SK-N-SH treated with all-trans-retinoic acid at 6 μM for 48 hours (cell line): ENCODE measurements around the gene ACTL8.

Experiments
- ATAC-seq: fragments of 200-7000 bp; cut with Tn5 transposase; 3 replicates; pipeline ENCODE4 v1.9.1; 2020; ENCODE audit warnings: mild to moderate bottlenecking, moderate library complexity
- ARNTL ChIP-seq: fragments of 450-650 bp; formaldehyde crosslinking; IDR thresholded peaks from 2 replicates; pipeline ENCODE4 v1.5.0; 2020; ENCODE audit warnings: low read depth, mild to moderate bottlenecking, moderate library complexity, borderline replicate concordance
- BACH2 ChIP-seq: fragments of 250-450 bp; sonication (Bioruptor Pico); IDR thresholded peaks from 2 replicates; pipeline ENCODE4 v1.9.0; 2021; ENCODE audit warnings: mild to moderate bottlenecking, borderline replicate concordance
- CSDC2 ChIP-seq: fragments of 250-450 bp; sonication (Bioruptor Pico); IDR thresholded peaks from 2 replicates; pipeline ENCODE4 v1.5.0; 2020; ENCODE audit warnings: mild to moderate bottlenecking, moderate library complexity
- ESRRG ChIP-seq: fragments of 250-450 bp; sonication (Bioruptor Pico); IDR thresholded peaks from 2 replicates; pipeline ENCODE4 v1.6.1; 2021; ENCODE audit warnings: mild to moderate bottlenecking
- GLIS3 ChIP-seq: fragments of 250-450 bp; sonication (Bioruptor Pico); IDR thresholded peaks from 2 replicates; pipeline ENCODE4 v1.5.0; 2020; ENCODE audit warnings: mild to moderate bottlenecking, moderate library complexity
- ISL1 ChIP-seq: fragments of 250-450 bp; sonication (Bioruptor Pico); IDR thresholded peaks from 2 replicates; pipeline ENCODE4 v2.1.2; 2022; ENCODE audit warnings: mild to moderate bottlenecking, moderate library complexity
- OSR1 ChIP-seq: fragments of 250-450 bp; sonication (Bioruptor Pico); IDR thresholded peaks from 2 replicates; pipeline ENCODE4 v1.8.0; 2022; ENCODE audit warnings: moderate library complexity, mild to moderate bottlenecking, inconsistent platforms
- PPARA ChIP-seq: fragments of 250-450 bp; sonication (Bioruptor Pico); IDR thresholded peaks from 2 replicates; pipeline ENCODE4 v1.5.0; 2020; ENCODE audit warnings: mild to moderate bottlenecking, borderline replicate concordance
- RARB ChIP-seq: fragments of 250-450 bp; sonication (Bioruptor Pico); IDR thresholded peaks from 2 replicates; pipeline ENCODE4 v1.8.0; 2021; ENCODE audit warnings: mild to moderate bottlenecking, moderate library complexity
- SNAI2 ChIP-seq: fragments of 250-450 bp; sonication (Bioruptor Pico); IDR thresholded peaks from 2 replicates; pipeline ENCODE4 v1.5.0; 2020; ENCODE audit warnings: mild to moderate bottlenecking, moderate library complexity
- TCF4 ChIP-seq: fragments of 250-450 bp; sonication (Bioruptor Pico); IDR thresholded peaks from 2 replicates; pipeline ENCODE4 v1.8.0; 2021; ENCODE audit warnings: mild to moderate bottlenecking, moderate library complexity, borderline replicate concordance
- TOX ChIP-seq: fragments of 250-450 bp; sonication (Bioruptor Pico); IDR thresholded peaks from 2 replicates; pipeline ENCODE4 v1.8.0; 2021; ENCODE audit warnings: mild to moderate bottlenecking, moderate library complexity, borderline replicate concordance
- ZC3H10 ChIP-seq: fragments of 250-450 bp; sonication (Bioruptor Pico); IDR thresholded peaks from 2 replicates; pipeline ENCODE4 v1.5.1; 2021; ENCODE audit warnings: mild to moderate bottlenecking, moderate library complexity
- ZFP3 ChIP-seq: fragments of 250-450 bp; sonication (Bioruptor Pico); IDR thresholded peaks from 2 replicates; pipeline ENCODE4 v1.5.0; 2020; ENCODE audit warnings: mild to moderate bottlenecking, moderate library complexity
- ZNF70 ChIP-seq: fragments of 450-650 bp; formaldehyde crosslinking; IDR thresholded peaks from 2 replicates; pipeline ENCODE4 v1.5.0; 2020; ENCODE audit warnings: mild to moderate bottlenecking, moderate library complexity
- ZNF8 ChIP-seq: fragments of 450-650 bp; formaldehyde crosslinking; IDR thresholded peaks from 2 replicates; pipeline ENCODE4 v1.5.0; 2020; ENCODE audit warnings: mild to moderate bottlenecking, moderate library complexity
- TF ChIP-seq, protein P1 (sequence below): fragments of 250-450 bp; sonication (Bioruptor Pico); IDR thresholded peaks from 2 replicates; pipeline ENCODE4 v1.8.0; 2021; ENCODE audit warnings: low read depth, mild to moderate bottlenecking, moderate library complexity, borderline replicate concordance
- TF ChIP-seq, protein P2 (sequence below): fragments of 250-450 bp; sonication (Bioruptor Pico); IDR thresholded peaks from 2 replicates; pipeline ENCODE4 v1.8.0; 2020; ENCODE audit warnings: mild to moderate bottlenecking, moderate library complexity, borderline replicate concordance
- TF ChIP-seq, protein P3 (sequence below): fragments of 250-450 bp; sonication (Bioruptor Pico); IDR thresholded peaks from 2 replicates; pipeline ENCODE4 v1.5.0; 2020; ENCODE audit warnings: mild to moderate bottlenecking, moderate library complexity

ACTL8 gene

DNA sequence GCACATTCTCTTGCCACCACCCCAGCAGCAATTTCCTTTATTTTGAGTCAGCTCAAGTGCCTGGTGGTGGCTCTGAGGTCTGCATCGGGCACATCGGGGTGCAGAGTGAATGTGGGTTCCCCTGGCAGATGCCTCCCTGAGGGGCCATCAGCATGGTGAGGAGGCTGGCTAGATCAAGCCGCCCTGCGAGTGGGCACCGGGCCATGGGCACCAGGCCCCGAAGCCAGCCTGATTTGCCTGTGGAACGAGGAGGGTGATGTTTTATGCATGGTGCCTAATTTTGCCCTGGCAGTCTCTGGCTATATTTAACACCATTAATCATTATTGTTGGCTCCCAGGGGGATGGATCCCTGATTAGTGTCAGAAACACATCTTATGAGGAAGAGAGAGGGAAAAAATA is 36.3 kb downstream of the ACTL8 start:
- no peak for ATAC-seq
- TF ChIP-seq SNAI2 (CRISPR knock-in tag) (no peak), ZNF8 (no peak), CSDC2 (CRISPR knock-in tag) (no peak), ESRRG (CRISPR knock-in tag) (no peak), ZC3H10 (CRISPR knock-in tag) (no peak), RARB (CRISPR knock-in tag) (no peak), ARNTL (CRISPR knock-in tag) (no peak), ISL1 (CRISPR knock-in tag) (no peak), ZNF70 (CRISPR knock-in tag) (no peak), TCF4 (CRISPR knock-in tag) (no peak), PPARA (CRISPR knock-in tag) (no peak)
- TF ChIP-seq, protein P1, sequence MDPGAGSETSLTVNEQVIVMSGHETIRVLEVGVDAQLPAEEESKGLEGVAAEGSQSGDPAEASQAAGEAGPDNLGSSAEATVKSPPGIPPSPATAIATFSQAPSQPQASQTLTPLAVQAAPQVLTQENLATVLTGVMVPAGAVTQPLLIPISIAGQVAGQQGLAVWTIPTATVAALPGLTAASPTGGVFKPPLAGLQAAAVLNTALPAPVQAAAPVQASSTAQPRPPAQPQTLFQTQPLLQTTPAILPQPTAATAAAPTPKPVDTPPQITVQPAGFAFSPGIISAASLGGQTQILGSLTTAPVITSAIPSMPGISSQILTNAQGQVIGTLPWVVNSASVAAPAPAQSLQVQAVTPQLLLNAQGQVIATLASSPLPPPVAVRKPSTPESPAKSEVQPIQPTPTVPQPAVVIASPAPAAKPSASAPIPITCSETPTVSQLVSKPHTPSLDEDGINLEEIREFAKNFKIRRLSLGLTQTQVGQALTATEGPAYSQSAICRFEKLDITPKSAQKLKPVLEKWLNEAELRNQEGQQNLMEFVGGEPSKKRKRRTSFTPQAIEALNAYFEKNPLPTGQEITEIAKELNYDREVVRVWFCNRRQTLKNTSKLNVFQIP (CRISPR knock-in tag) = no peak
- TF ChIP-seq, protein P2, sequence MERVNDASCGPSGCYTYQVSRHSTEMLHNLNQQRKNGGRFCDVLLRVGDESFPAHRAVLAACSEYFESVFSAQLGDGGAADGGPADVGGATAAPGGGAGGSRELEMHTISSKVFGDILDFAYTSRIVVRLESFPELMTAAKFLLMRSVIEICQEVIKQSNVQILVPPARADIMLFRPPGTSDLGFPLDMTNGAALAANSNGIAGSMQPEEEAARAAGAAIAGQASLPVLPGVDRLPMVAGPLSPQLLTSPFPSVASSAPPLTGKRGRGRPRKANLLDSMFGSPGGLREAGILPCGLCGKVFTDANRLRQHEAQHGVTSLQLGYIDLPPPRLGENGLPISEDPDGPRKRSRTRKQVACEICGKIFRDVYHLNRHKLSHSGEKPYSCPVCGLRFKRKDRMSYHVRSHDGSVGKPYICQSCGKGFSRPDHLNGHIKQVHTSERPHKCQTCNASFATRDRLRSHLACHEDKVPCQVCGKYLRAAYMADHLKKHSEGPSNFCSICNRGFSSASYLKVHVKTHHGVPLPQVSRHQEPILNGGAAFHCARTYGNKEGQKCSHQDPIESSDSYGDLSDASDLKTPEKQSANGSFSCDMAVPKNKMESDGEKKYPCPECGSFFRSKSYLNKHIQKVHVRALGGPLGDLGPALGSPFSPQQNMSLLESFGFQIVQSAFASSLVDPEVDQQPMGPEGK (CRISPR knock-in tag) = no peak

DNA sequence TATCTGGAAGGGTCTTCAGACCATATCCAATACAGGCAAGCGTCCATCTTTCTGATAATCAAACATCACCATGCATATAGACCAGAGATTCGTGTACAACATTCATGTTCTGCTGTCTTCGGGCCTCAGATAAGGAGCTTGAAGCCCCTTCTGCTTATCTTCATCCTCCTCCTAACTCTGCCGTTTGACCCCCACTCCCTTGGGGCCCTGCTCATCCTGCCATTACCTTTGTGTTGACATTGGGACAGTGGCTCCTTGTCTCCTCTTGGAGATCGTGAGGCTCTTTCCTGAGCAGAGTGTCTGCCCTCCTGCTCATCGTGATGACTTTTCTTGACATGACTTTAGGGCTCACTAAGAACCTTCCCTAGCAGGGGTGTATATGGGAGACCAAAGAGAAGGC is 37.3 kb downstream of the ACTL8 start:
- ATAC-seq = no peak
- TF ChIP-seq OSR1 (CRISPR knock-in tag) (no peak), SNAI2 (CRISPR knock-in tag) (no peak), ARNTL (CRISPR knock-in tag) (no peak), GLIS3 (CRISPR knock-in tag) (no peak), PPARA (CRISPR knock-in tag) (no peak), RARB (CRISPR knock-in tag) (no peak), CSDC2 (CRISPR knock-in tag) (no peak), BACH2 (CRISPR knock-in tag) (no peak), TCF4 (CRISPR knock-in tag) (no peak), ZFP3 (CRISPR knock-in tag) (no peak), ZC3H10 (CRISPR knock-in tag) (no peak), TOX (CRISPR knock-in tag) (no peak)
- TF ChIP-seq, protein P2 (CRISPR knock-in tag) = no peak
- TF ChIP-seq, protein P1 (CRISPR knock-in tag) = no peak
- TF ChIP-seq, protein P3, sequence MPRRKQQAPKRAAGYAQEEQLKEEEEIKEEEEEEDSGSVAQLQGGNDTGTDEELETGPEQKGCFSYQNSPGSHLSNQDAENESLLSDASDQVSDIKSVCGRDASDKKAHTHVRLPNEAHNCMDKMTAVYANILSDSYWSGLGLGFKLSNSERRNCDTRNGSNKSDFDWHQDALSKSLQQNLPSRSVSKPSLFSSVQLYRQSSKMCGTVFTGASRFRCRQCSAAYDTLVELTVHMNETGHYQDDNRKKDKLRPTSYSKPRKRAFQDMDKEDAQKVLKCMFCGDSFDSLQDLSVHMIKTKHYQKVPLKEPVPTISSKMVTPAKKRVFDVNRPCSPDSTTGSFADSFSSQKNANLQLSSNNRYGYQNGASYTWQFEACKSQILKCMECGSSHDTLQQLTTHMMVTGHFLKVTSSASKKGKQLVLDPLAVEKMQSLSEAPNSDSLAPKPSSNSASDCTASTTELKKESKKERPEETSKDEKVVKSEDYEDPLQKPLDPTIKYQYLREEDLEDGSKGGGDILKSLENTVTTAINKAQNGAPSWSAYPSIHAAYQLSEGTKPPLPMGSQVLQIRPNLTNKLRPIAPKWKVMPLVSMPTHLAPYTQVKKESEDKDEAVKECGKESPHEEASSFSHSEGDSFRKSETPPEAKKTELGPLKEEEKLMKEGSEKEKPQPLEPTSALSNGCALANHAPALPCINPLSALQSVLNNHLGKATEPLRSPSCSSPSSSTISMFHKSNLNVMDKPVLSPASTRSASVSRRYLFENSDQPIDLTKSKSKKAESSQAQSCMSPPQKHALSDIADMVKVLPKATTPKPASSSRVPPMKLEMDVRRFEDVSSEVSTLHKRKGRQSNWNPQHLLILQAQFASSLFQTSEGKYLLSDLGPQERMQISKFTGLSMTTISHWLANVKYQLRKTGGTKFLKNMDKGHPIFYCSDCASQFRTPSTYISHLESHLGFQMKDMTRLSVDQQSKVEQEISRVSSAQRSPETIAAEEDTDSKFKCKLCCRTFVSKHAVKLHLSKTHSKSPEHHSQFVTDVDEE (CRISPR knock-in tag) = no peak
- TF ChIP-seq, all 23 proteins: peak for 0
